Prostate gland (tissue), 2 donors: ENCODE measurements around the gene OSBPL1A.

Experiments used
- CTCF ChIP-seq, 4 experiments: fragments of 200-600 bp in 2 of 4; fragments of 450-650 bp in 2 of 4; sonication (generic) in 2 of 4; IDR thresholded peaks; 1 replicate in 3 of 4; 2 replicates in 1 of 4; pipeline ENCODE4 v1.5.1; 2016 to 2019; ENCODE audit warnings: antibody characterized with exemption in 4 of 4, mild to moderate bottlenecking in 2 of 4, moderate library complexity in 2 of 4
- POLR2A ChIP-seq: fragments of 450-650 bp; IDR thresholded peaks from one replicate; pipeline ENCODE4 v1.6.1; 2016; ENCODE audit warnings: antibody characterized with exemption, mild to moderate bottlenecking
- POLR2AphosphoS5 ChIP-seq: sonication (generic); formaldehyde crosslinking; IDR thresholded peaks from one replicate; pipeline ENCODE4 v1.6.1; 2017; ENCODE audit warnings: antibody characterized with exemption

- no peak for TF ChIP-seq CTCF (IDR thresholded peaks at IDR 0.05)
- no peak for TF ChIP-seq POLR2A
- TF ChIP-seq POLR2AphosphoS5: no peak
Observed at GRCh38 chr18:24181806-24182205, 215.8 kb downstream of the OSBPL1A start.
